ENCODE data around the gene TEX51.

The TEX51 gene

DNA sequence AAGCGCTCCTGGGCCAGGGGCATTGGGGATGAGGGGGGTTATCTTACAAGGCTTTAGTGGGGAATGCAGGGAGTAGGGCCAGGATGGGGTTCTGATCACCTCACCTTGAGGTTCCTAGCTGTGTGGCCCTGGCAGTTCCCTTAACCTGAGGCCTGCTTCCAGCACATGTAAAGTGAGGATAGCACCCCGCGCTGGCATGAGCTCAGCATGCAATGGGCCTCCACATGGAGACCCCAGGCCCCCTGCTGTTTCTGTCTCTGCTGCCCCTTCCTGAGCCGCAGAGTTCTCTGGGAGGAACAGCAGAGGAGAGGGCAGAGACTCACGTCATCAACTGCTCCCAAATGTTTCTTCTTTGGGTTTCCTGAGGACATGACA is 8.6 kb upstream of the TEX51 start:
- Histone ChIP-seq H4K20me1 (ENCODE audit: insufficient read depth, low read length) (no peaks in the 10 kb centered on the region), H3K9me3 (ENCODE audit: low read length) (no peaks in the 10 kb centered on the region), H3K27ac (ENCODE audit: low read depth, low read length, poor library complexity, severe bottlenecking) (no peak overlapping the region), H3K79me2 (ENCODE audit: insufficient read depth, low read length) (no peaks in the 10 kb centered on the region), H3K36me3 (ENCODE audit: insufficient read depth, low read length) (no peaks in the 10 kb centered on the region), H3K4me1 (ENCODE audit: insufficient read depth, low read length, severe bottlenecking) (no peaks in the 10 kb centered on the region), H3K9ac (ENCODE audit: low read length) (no peak overlapping the region), H3K9me2 (ENCODE audit: low read depth, low read length) (no peaks in the 10 kb centered on the region), H3K4me2 (ENCODE audit: low read length) (no peak overlapping the region), H2AFZ (ENCODE audit: low read length) (no peak overlapping the region), H3K4me3 (ENCODE audit: low read depth, low read length, poor library complexity, severe bottlenecking) (no peak overlapping the region), H3F3A (ENCODE audit: insufficient read depth, low read length) (no peaks in the 10 kb centered on the region), H3K27me3 (ENCODE audit: insufficient read depth, low read length) (no peaks in the 10 kb centered on the region)
- TF ChIP-seq EZH2 (IDR thresholded peaks at IDR 0.05; ENCODE audit: borderline replicate concordance, low read length), result no peak
- TF ChIP-seq, protein P1, sequence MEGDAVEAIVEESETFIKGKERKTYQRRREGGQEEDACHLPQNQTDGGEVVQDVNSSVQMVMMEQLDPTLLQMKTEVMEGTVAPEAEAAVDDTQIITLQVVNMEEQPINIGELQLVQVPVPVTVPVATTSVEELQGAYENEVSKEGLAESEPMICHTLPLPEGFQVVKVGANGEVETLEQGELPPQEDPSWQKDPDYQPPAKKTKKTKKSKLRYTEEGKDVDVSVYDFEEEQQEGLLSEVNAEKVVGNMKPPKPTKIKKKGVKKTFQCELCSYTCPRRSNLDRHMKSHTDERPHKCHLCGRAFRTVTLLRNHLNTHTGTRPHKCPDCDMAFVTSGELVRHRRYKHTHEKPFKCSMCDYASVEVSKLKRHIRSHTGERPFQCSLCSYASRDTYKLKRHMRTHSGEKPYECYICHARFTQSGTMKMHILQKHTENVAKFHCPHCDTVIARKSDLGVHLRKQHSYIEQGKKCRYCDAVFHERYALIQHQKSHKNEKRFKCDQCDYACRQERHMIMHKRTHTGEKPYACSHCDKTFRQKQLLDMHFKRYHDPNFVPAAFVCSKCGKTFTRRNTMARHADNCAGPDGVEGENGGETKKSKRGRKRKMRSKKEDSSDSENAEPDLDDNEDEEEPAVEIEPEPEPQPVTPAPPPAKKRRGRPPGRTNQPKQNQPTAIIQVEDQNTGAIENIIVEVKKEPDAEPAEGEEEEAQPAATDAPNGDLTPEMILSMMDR (IDR thresholded peaks at IDR 0.05; ENCODE audit: low read length), result no peak

GRCh38 chr2:126890551-126891450 is 7.9 kb upstream of the TEX51 start:
- no peaks in the 10 kb centered on the region for H3F3A ChIP-seq (ENCODE audit: insufficient read depth, low read length)
- H3K4me2 ChIP-seq (ENCODE audit: low read length), result no peak overlapping the region
- no peaks in the 10 kb centered on the region for H3K4me1 ChIP-seq (ENCODE audit: insufficient read depth, low read length, severe bottlenecking)
- no peak overlapping the region for H3K4me3 ChIP-seq (ENCODE audit: low read depth, low read length, poor library complexity, severe bottlenecking)
- no peaks in the 10 kb centered on the region for H3K9me2 ChIP-seq (ENCODE audit: low read depth, low read length)
- no peak overlapping the region for H2AFZ ChIP-seq (ENCODE audit: low read length)
- no peak overlapping the region for H3K9ac ChIP-seq (ENCODE audit: low read length)
- H3K27ac ChIP-seq (ENCODE audit: low read depth, low read length, poor library complexity, severe bottlenecking), result no peak overlapping the region
- no peaks in the 10 kb centered on the region for H4K20me1 ChIP-seq (ENCODE audit: insufficient read depth, low read length)
- H3K27me3 ChIP-seq (ENCODE audit: insufficient read depth, low read length), result no peaks in the 10 kb centered on the region
- no peaks in the 10 kb centered on the region for H3K36me3 ChIP-seq (ENCODE audit: insufficient read depth, low read length)
- no peaks in the 10 kb centered on the region for H3K9me3 ChIP-seq (ENCODE audit: low read length)
- TF ChIP-seq, protein P1 (IDR thresholded peaks at IDR 0.05; ENCODE audit: low read length), result no peak
- no peak for TF ChIP-seq EZH2 (IDR thresholded peaks at IDR 0.05; ENCODE audit: borderline replicate concordance, low read length)
- no peaks in the 10 kb centered on the region for H3K79me2 ChIP-seq (ENCODE audit: insufficient read depth, low read length)

GRCh38 chr2:126891681-126892500 is 6.8 kb upstream of the TEX51 start:
- Histone ChIP-seq H3K9ac (ENCODE audit: low read length) (no peak overlapping the region), H3K9me2 (ENCODE audit: low read depth, low read length) (no peaks in the 10 kb centered on the region), H3K27me3 (ENCODE audit: insufficient read depth, low read length) (no peaks in the 10 kb centered on the region), H3F3A (ENCODE audit: insufficient read depth, low read length) (no peaks in the 10 kb centered on the region), H4K20me1 (ENCODE audit: insufficient read depth, low read length) (no peaks in the 10 kb centered on the region), H3K4me1 (ENCODE audit: insufficient read depth, low read length, severe bottlenecking) (no peaks in the 10 kb centered on the region), H3K79me2 (ENCODE audit: insufficient read depth, low read length) (no peaks in the 10 kb centered on the region), H3K27ac (ENCODE audit: low read depth, low read length, poor library complexity, severe bottlenecking) (no peak overlapping the region), H3K9me3 (ENCODE audit: low read length) (no peaks in the 10 kb centered on the region), H3K4me3 (ENCODE audit: low read depth, low read length, poor library complexity, severe bottlenecking) (no peak overlapping the region), H3K4me2 (ENCODE audit: low read length) (no peak overlapping the region), H3K36me3 (ENCODE audit: insufficient read depth, low read length) (no peaks in the 10 kb centered on the region), H2AFZ (ENCODE audit: low read length) (no peak overlapping the region)
- TF ChIP-seq, protein P1 (IDR thresholded peaks at IDR 0.05; ENCODE audit: low read length), result no peak
- no peak for TF ChIP-seq EZH2 (IDR thresholded peaks at IDR 0.05; ENCODE audit: borderline replicate concordance, low read length)
